SKM-1 (cell line): ENCODE results near the gene AKT2.
"Not testable (repeated sequence)": the region's sequence is repeated elsewhere in the genome, so short reads cannot be mapped to it uniquely, and the experiment has no call there.

ENCODE experiments used
- DNase-seq: peaks from one replicate; lab custom pipeline; 2025; ENCODE audit not compliant: unreplicated experiment; lab: John Stamatoyannopoulos, UW

The AKT2 gene

DNA sequence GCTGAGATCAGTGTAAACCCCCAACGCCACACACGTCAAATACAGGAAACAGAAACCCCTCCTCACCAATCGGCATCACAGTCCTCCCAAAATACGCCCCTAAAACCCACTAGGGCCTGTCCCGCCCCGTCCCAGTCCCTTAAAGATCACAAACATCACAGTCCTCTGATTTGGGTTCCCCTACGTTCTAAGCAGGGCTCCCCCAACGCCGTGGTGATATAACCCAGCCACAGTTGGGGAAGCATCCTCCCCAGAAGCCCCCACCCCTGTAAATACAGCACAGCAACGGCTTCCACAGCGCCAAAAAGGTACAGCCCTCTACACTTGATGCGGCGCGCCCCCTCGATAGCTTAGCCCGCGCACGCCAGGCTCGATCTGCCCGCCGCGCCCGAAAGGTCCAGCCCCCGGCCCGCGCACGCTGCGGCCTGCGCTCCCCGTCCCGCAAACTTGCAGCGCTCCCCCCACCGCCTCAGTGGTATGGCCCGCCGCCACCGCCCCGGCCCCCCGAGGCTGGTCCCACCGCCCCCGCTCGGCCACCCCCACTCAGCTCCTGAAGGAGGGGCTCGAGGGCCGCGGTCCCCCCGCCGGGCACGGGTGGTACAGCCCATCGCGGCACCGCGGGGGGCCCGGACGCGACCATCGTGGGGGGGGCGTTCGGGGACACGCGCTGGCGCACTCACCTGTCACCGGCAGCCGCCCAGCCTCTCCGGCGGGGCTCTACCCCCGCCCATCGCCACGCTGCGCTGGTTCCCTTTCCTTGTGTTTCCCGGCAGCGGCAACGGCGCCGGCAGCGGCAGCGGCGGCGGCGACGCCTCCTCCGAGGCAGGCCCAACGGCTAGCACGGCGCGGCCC is at the start of gene AKT2:
AKT2 (minus strand) TSS at position 845 of the 852 bp plus-strand sequence. CDS start 20,078 bp downstream, outside the sequence.
- no peak for DNase-seq

DNA sequence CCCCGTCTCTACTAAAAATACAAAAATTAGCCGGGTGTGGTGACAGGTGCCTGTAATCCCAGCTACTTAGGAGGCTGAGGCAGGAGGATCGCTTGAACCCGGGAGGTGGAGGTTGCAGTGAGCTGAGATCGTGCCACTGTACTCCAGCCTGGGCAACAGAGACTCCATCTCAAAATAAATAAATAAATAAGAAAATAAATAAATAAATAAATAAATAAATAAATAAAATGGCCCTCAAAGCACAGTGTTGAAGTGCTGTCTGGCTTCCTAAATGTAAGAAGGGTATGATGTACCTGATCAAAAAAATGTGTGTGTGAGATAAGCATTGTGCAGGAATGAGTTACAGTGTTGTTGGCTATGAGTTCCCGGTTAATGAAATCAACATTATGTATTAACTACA is 47.9 kb upstream of the AKT2 start:
- not testable (repeated sequence) for DNase-seq

DNA sequence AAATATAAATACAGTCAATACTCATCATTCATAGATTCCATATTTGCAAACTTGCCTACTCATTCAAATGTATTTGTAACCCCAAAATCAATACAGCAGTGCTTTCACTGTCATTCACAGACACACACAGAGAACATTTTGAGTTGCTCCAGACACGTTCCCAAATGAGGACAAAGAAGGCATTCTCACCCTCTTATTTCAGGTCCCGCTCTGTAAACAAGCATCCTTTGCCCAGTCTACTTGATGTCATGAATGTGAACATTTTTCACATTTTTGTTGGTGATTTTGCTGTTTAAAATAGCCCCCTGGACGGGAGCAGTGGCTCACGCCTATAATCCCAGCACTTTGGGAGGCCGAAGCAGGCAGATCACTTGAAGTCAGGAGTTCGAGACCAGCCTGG is 47.5 kb upstream of the AKT2 start:
- no peak for DNase-seq

DNA sequence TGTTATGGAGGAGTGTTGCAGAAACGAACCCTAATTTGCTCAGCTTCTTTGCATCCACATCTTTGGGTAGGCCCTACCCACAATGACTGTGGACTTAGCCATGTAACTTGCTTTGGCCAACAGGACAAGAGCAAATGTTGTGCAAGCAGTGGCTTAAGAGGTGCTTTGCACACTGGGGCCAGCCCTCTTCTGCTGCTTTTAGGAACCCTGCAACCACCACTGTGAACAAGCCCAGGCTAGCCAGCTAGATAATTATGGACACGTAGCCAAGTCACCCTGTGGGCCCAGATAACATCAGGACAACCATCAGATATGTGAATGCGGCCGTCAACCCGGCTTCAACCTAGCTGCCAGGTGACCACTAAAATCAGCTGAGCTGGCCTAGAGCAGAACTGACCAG is 45.9 kb upstream of the AKT2 start:
- no peak for DNase-seq

DNA sequence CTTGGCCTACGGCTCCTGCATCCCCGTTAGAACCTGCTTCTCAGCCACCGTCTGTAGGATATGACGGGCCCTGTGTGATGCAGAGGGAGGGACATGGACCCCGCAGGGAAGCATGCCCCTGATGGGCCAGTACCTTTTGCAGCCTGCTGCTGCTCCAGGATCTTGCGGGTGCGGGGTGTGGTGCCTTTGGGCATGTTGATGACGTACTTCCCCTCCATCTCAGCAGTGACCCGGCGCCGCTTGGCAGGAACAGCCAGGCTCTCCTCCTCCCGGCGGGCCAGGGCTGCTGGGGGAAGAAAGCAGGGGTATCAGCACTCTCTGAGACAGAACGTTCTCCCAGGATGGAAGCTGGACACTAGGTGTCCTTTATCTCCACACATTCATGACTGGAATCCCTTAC is 41.1 kb upstream of the AKT2 start:
- no peak for DNase-seq

DNA sequence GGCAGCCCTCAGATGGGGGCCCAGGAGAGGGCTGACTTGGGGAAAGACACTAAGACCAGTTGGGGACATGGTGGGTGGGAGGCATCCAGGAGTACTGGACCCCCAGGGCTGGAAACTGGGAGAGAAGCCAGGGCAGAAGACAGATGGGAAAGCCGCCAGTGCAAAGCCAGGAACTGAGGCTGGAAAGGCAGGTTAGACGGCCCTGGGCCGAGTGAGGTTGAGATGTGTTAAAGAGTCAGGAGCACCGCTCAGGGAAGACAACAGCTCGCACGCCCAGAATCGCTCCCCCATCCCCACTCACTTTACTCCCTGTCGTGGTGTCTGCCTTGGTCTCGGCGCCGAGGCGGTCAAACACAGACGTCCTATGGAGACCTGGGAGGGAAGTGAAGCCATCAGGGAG is 38.6 kb upstream of the AKT2 start:
- no peak for DNase-seq

DNA sequence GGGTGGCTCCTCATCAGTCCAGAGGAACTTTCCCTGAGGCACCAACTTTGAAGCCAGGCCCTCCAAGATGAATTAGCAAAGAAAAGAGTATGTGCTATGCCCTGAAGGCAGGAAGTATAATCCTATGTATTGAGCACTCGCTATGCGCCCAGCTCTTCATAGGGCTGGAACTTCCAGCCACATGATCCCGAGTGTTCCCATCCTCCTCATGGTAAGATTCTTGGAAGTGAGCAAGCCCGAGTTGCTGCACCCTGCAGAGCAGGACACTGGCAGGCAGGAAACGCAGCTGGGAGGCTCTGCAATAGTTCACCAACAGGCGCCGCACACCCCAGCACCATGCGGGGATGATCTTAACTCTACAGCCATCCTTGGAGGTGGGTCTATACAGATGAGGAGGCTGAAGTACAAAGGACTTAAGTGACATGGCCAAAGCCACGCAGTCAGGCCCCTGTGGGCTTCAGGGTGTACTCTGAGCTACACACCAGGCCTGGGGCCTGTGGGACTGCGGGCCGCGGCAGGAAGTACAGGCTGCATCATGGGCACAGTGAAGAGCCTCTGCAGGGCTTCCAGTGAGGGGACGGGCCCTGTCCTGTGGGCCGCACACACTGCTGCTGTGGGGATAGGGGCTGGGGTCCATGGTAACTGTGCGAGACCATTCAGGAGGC is 37.9 kb upstream of the AKT2 start:
- no peak for DNase-seq

DNA sequence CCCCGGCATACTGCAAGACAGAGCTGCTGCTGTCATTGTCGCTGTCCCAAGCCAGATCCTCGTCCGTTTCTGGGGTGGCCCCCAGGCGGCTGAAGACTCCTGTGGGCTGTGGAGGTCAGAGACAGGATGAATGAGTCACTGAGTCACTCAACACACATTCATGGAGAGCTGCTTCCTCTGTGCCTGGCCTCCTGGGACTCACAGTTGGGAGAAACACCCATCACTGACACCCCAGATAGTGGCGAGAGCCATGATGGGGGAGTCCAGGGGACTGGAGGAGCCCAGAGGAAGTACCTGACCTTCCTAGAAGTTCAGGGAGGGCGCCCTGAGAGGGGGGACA is 37.1 kb upstream of the AKT2 start:
- DNase-seq = no peak

DNA sequence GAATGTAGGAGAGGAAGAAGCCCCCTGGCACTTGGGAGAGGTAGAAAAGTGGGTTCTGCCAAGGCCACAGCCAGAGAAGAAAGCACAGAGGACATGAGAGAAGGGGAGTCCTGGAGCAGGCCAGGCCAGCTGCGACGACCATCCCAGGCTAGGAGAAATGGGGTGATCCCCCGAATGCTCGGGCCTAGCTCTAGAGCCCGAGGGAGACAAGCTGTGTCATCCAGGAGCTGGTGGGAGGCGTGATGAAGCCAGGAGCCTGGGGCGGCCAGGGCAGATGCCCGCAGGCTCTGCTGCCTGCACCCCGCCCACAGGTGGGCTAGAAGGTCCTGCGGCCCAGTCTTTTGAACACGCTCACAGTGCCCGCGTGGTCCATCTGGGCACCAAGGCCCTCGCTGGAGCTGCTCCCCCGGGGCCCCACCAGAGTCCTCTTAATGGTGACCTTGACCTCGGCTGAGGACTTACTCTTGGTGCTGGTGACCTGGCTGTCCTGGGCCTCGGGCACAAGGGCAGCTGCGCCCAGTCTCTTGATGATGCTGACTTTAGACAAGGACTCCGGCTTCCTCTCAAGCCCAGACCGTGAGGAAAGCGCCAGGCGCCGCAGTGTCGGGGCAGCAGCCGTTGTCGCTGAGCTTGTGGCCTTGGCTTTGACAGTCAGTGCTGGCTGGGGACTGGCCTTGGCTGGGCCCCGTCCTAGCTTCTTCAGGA is 36.6 kb upstream of the AKT2 start:
- DNase-seq = no peak

DNA sequence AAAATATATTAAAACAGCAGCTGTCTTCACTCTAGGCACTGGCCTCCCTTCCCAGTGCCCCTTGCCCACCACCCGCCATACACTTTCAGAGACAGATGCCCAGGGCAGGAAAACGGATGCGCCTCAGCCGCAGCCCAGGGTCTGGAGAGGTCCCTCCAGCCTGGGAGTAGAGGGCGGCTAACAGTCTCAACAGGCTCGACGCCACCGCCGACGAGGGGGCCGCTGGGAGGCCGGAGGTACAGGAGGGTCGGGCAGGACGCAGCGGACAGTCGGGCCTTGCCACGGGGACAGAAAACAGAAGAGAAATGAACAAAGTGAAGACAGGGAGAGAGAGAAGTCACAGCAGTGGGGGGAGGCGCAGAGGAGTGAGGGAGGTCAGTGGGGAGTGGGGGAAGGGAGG is 35.9 kb upstream of the AKT2 start:
- no peak for DNase-seq

DNA sequence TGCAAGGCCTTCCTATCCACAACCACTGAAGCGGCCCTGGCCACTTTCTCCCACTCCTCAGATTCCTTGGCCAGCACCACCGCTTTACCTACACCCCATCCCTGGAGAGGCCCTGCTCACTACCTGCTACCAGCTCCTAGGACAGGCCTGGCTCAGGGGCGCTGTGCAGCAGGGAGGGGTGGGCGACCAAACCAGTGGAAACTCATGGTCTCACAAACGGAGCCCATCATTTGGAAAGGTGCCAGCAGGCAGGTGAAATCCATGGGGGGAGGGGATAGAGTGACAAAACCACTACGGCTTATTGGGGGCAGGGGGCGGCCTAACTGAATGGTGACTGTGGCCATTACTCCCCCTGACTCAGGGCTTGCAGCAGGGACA is 35.4 kb upstream of the AKT2 start:
- DNase-seq = no peak

DNA sequence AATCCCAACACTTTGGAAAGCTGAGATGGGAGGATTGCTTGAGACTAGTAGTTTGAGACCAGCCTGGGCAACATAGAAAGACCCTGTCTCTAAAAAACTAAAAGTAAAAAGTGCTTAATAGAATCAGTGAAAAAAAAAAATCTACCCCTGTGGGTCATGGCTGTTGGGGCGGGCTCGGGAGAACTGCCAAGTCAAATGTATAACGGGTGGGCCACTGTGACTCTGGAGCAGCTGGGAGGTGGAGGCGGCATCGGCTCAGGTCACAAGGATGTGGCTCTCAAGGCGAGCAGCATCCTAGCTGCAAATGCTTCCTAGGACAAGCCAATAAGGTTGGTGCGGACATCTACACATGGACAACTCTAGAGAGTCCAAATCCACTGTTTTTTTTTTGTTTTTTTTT is 32.2 kb upstream of the AKT2 start:
- DNase-seq = no peak

DNA sequence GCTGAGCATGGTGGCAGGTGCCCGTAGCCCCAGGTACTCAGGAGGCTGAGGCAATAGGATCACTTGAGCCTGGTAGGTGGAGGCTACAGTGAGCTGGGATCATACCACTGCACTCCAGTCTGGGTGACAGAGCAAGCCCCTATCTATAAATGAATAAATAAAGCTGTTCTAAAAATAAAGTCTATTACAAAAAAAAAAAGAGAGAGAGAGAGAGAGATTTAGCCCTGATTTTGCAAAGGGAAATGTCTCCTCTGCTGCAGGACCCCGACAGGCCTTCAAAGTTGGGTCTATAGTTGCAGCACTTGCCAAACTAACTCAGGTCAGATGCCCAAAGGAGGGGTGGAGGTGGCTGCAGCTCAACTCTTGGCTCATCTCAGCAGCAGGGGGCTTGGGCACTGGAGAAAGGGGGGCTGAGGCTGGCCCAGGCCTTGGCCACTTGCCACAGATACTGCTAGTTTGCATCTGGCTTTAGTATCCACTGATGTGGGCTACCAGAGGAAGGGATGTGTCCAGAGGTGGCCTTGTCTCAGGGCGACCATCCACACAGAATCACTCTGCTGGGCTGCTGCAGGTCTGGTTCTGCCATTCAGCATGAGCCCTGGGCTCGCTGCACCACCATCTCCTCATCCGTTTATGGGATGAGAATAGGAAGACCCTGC is 30.8 kb upstream of the AKT2 start:
- no peak for DNase-seq

DNA sequence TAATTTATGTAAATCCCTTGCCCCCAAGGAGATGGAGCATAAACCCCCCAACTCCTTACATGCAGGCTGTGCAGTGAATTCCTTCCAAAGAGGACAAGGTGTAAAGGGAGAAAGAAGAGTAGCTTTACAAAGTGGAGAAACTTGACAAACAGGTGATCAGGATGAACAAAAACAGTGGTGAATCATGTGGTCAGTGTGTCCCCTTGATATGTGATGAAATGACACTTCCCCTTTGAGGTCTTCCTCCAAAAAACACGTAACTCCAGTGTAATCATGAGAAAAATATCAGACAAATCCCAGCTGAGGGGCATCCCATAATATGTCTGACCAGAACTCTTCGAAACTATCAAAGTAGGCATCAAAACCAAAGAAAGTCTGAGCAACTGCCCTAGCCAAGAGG is 29.5 kb upstream of the AKT2 start:
- DNase-seq = peak; percentile 30

DNA sequence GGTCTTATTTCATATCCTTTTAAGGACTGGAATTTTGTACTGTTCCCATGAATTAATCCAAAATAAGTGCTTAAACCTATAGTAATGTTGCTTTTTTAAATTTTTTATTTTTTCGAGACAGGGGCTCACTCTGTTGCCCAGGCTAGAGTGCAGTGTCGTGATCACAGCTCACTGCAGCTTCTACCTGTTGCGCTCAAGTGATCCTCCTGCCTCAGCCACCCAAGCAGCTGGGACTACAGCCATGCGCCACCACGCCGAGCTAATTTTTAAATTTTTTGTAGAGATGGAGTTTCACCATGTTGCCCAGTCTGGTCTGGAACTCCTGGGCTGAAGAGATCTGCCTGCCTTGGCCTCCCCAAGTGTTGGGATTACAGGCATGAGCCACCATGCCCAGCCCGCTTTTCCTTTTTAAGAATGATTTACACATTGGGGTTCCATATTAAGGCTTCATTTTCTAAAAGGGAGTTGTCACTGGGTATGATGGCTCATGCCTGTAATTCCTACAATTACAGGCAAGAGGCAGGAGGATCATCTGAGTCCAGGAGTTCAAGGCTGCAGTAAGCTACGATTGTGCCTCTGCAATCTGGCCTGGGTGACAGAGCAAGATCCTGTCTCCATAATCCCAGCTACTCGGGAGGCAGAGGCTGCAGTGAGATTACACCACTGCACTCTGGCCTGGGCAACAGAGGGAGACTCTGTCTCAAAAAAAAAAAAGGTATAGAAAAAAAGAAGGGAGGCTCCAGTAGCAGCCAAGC is 28.3 kb upstream of the AKT2 start:
- no peak for DNase-seq

DNA sequence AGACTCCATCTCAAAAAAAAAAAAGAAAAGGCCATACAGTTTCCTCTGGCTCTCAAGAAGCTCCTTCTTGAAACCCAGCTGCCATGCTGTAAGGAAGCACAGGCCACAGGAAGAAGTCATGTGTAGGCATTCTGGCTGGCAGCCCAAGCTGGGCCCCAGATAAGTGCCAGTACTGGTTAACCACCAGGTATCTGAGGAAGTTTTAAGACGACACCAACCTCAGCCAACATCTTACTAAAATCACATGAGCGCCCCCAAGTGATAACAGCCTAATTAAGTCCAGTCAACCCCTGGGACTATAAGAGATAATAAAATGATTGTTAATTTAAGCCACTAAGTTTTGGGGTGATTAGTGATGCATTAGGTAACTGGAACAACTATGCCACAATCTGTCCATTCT is 27.4 kb upstream of the AKT2 start:
- no peak for DNase-seq

DNA sequence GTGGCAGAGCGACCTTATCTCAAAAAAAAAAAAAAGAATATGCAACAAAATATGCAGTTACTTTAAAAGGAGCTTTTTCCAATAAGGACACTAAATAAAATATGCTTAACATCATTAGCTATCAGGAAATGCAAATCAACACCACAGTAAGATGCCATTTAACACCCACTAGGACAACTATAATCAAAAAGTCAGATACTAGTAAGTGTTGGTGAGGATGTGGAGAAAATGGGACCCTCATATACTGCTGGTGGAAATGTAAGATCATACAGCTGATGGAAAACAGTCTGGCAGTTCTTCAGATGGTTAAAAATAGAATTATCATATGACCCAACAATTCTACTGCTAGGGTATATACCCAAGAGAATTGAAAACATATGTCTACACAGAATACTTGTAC is 24.5 kb upstream of the AKT2 start:
- no peak for DNase-seq

DNA sequence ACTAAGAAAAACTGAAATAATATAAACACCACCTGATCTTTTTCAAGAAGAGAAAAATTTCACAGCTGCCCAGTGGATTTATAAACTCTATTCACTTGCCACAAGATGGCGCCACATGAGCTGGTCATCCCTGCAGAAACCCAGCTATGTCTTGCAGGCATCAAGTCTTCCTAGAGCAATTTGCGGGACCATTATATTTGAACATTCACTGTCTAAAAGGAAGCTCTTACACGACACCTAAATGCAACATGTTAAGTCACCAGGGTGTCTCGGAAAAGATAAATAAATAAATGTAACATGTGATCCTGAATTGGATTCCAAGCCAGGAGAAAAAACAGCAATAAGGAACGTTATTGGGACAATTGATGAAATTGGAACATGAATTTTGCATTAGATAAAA is 20.3 kb upstream of the AKT2 start:
- DNase-seq = peak; percentile 61

DNA sequence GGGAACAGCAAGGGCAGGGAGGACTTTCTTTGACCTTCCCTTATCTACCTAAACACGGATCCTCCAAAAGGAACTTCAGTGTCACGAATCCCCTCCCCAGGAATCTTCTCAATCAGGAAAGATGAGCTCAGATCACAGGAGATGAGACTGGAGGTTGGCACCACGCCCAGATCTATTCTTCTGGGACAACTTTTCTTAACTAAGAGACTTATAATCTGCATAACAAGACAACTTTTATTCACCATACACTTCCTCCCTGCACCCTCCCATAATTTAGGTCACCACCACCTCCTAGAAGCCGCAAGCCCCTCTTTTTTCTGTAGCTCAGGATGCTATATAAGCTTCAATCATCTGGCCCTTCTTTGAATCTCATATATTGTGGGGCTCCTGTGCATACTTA is 19.2 kb upstream of the AKT2 start:
- no peak for DNase-seq

DNA sequence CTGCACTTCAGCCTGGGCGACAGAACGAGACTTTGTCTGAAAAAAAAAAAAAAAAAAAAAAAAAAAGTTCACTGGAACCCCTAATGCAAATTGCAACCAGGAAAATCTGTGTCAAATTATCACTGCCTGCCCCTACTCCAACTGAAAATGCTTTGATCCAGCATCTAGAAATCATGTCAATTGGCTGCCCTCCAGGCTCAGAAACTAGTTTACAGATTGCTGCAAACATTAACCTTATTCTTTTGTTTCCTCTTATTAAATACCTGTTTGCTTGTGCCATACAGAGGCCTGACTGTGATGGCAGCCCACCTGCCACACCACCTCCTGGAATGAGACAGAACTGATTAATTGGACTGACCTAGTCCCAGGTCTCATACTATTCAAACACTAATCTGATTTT is 18.6 kb upstream of the AKT2 start:
- no peak for DNase-seq
